HAP-1 (cell line): ENCODE results near the gene SLC25A21.

ENCODE experiments used
- DNase-seq, 2 experiments: peaks; one replicate each; pipeline ENCODE4 v3.0.0-alpha.2; 2016 to 2020; ENCODE audit warnings: low spot score in 2 of 2
- H3K27me3 ChIP-seq: fragments of 250-450 bp; sonication (Bioruptor Pico); 2 replicates; pipeline ENCODE4 v1.5.1; 2020; ENCODE audit warnings: low read depth, mild to moderate bottlenecking, moderate library complexity
- H3K36me3 ChIP-seq: fragments of 250-450 bp; sonication (Bioruptor Pico); replicated peaks from 2 replicates; pipeline ENCODE4 v1.5.1; 2020; ENCODE audit warnings: mild to moderate bottlenecking
- H3K4me1 ChIP-seq: fragments of 250-450 bp; sonication (Bioruptor Pico); 2 replicates; pipeline ENCODE4 v1.5.1; 2020; ENCODE audit warnings: mild to moderate bottlenecking
- H3K4me3 ChIP-seq: fragments of 250-450 bp; sonication (Bioruptor Pico); 2 replicates; pipeline ENCODE4 v1.5.1; 2020; ENCODE audit warnings: mild to moderate bottlenecking, moderate library complexity
- H3K9me3 ChIP-seq: fragments of 250-450 bp; sonication (Bioruptor Pico); 2 replicates; pipeline ENCODE4 v1.5.1; 2020; ENCODE audit warnings: mild to moderate bottlenecking, moderate library complexity
- in situ Hi-C: fragments of 300-500 bp; cut with MboI; formaldehyde crosslinking; loops from 3 replicates; pipeline ENCODE4 v1.14.3; 2020; ENCODE audit warnings: low sequenced_read_pairs, inconsistent platforms, mixed read lengths

SLC25A21 gene

GRCh38 chr14:37145395-37145794 is 27.0 kb downstream of the SLC25A21 start:
- DNase-seq, result no peak
- in situ Hi-C loops, result loop anchor here (25.0 kb wide), 1 partner anchor 508 kb away; no protein-coding TSS in a partner anchor
- Histone ChIP-seq H3K36me3 (no peaks in the 10 kb centered on the region), H3K27me3 (no peaks in the 10 kb centered on the region), H3K9me3 (no peaks in the 10 kb centered on the region), H3K4me1 (no peaks in the 10 kb centered on the region), H3K4me3 (no peak overlapping the region)

DNA sequence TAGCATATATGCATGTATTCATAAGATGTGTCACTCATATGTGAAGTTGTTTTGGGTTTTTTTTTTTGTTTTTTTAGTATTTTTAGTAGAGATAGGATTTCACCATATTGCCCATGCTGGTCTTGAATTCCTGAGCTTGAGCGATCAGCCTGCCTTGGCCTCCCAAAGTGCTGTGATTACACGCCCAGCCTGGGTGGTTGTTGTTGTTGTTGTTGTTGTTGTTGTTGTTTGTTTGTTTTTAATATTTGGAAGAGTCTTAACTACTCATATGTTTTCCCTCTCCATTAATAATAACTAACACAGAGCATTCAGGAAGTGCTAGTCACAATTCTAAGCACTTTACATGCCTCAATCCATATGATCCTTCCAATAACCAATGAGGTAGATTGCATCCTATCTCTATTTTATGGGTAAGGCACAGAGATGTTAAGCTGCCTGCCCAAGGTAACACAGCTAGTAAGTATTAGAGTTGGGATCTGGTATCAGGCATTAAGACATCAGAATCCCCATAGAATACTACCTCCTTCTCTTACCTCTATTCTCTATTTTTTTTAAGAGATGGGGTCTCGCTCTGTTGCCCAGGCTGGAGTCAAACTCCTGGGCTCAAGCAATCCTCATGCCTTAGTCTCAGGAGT is 27.6 kb downstream of the SLC25A21 start:
- H3K4me3 ChIP-seq, result no peak overlapping the region
- no peaks in the 10 kb centered on the region for H3K9me3 ChIP-seq
- 0 out of 2 replicates have a peak, but pooled peaks cover 5% of the 10 kb centered on the region for H3K27me3 ChIP-seq
- in situ Hi-C loops, result loop anchor here (25.0 kb wide), 1 partner anchor 508 kb away; no protein-coding TSS in a partner anchor
- H3K4me1 ChIP-seq, result no peaks in the 10 kb centered on the region
- H3K36me3 ChIP-seq, result no peaks in the 10 kb centered on the region
- DNase-seq, result no peak

DNA sequence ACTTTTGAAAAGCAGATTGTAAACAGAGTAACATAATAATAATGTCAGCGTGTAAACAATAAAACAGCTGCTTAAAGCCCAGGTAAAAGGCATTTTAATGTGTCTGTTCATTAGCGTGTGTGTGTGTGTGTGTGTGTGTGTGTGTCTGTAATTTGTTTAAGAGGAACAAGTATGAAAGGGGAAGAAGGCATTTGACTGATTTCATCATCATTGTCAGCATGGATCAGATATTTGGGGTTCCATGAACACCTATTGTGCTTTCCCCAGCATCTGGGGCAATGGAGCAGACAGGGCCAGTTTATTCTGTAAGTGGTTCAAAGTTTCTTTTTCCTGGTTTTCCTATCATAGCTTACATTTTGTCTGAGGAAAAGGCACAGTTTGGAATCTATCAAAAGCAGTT is 28.9 kb downstream of the SLC25A21 start:
- in situ Hi-C loops, result loop anchor here (25.0 kb wide), 1 partner anchor 506 kb away; no protein-coding TSS in a partner anchor

DNA sequence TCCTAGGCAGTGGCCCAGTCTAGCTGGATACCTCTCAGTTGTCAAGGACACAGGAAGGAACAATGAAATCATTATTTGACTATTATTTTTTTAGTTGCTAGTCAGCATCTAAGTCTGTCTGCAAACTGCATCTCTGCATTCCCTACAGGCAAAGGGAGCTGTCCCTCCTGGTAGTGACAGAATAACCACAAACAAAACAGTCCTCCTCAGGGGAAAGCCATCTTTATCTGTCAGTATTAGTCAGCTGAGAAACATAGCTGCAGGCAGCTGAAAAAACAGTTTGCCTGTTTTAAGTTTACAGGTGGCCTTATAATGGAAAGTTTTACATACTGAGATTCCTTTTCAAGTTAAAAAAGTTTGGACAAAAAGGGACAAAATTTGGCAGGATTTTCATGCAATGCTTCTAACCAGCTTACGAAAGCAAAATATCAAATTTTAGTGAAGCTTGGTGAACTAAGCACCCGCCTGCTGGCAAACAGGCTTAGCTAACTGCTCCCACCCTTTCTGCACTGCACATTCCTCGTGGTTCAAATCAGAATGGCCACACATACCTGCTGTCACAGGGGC is 29.5 kb downstream of the SLC25A21 start:
- Histone ChIP-seq H3K4me3 (no peak overlapping the region), H3K4me1 (no peaks in the 10 kb centered on the region), H3K9me3 (no peaks in the 10 kb centered on the region), H3K27me3 (0 out of 2 replicates have a peak, but pooled peaks cover 7% of the 10 kb centered on the region), H3K36me3 (no peaks in the 10 kb centered on the region)
- no peak for DNase-seq
- in situ Hi-C loops, result loop anchor here (25.0 kb wide), 1 partner anchor 506 kb away; no protein-coding TSS in a partner anchor

More for the DNA sequence above, 28.9 kb downstream of the SLC25A21 start:
- DNase-seq, result no peak
- Histone ChIP-seq H3K36me3 (no peaks in the 10 kb centered on the region), H3K4me3 (no peak overlapping the region), H3K9me3 (no peaks in the 10 kb centered on the region), H3K4me1 (no peaks in the 10 kb centered on the region), H3K27me3 (0 out of 2 replicates have a peak, but pooled peaks cover 7% of the 10 kb centered on the region)

DNA sequence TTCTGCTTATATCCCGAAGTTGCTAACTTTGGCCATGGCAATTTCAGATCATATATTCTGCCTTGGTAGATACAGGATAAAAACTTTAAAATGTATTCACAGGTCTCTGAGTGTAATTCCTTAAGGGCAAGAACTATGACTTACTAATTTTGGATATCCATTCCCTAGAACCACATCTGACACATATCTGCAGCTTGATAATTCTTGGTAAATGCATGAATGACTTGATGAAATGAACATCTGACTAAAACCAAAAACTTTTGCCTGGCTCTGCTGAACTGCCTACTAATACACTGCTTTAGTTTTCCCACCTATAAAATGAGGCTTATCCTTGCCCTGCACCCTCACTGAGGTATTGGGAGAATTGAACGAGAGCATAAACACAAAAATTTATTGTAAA is 32.2 kb downstream of the SLC25A21 start:
- Histone ChIP-seq H3K4me3 (no peak overlapping the region), H3K36me3 (no peaks in the 10 kb centered on the region), H3K27me3 (0 out of 2 replicates have a peak, but pooled peaks cover 7% of the 10 kb centered on the region), H3K4me1 (no peaks in the 10 kb centered on the region), H3K9me3 (no peaks in the 10 kb centered on the region)
- no peak for DNase-seq
- in situ Hi-C loops, result loop anchor here (25.0 kb wide), 1 partner anchor 503 kb away; no protein-coding TSS in a partner anchor

DNA sequence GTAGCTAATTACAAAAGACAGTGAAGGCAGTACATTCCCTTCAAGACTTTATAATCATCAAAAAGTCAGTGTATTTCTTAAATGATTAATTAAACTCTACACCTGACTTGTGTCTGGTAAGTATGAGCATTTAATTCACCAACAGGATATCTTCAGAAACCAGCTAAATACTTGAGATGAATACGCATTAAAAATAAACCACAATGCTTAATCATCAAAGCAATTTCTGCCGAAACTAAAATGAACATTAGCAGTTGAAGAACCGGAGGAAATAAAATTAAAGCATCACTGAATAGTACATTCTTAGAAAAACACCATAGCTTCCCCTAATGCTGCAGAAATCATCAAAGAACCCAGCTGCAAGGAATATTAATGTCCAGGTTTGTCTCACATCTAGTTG is 32.7 kb downstream of the SLC25A21 start:
- no peaks in the 10 kb centered on the region for H3K4me1 ChIP-seq
- in situ Hi-C loops, result loop anchor here (25.0 kb wide), 1 partner anchor 502 kb away; no protein-coding TSS in a partner anchor

DNA sequence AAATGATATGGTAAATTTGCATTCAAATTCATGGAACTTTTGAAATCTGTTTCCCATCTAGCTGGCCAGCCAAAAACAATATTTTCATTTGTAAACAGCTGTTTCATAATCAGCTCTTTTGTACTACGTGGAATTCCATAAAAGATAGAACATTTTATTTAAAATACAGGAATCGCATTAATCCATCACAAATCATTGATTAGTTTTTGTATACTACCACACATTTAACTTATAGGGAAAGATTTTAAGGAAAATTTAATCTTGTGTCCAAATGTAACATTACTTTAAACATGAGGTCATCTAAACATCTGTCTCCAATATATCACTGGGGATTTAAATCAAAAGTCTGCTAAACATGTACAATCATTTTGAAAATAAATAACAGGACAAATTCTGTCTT is 33.5 kb downstream of the SLC25A21 start:
- no peak for DNase-seq
- no peaks in the 10 kb centered on the region for H3K36me3 ChIP-seq
- no peaks in the 10 kb centered on the region for H3K9me3 ChIP-seq
- in situ Hi-C loops, result loop anchor here (25.0 kb wide), 1 partner anchor 502 kb away; no protein-coding TSS in a partner anchor
- H3K27me3 ChIP-seq, result 0 out of 2 replicates have a peak, but pooled peaks cover 7% of the 10 kb centered on the region
- H3K4me3 ChIP-seq, result no peak overlapping the region
- H3K4me1 ChIP-seq, result no peaks in the 10 kb centered on the region

More for the DNA sequence above, 32.7 kb downstream of the SLC25A21 start:
- Histone ChIP-seq H3K4me3 (no peak overlapping the region), H3K27me3 (0 out of 2 replicates have a peak, but pooled peaks cover 7% of the 10 kb centered on the region), H3K9me3 (no peaks in the 10 kb centered on the region), H3K36me3 (no peaks in the 10 kb centered on the region)
- no peak for DNase-seq

- H3K27me3 ChIP-seq, result no peaks in the 10 kb centered on the region
- no peak for DNase-seq
- in situ Hi-C loops, result loop anchor here (25.0 kb wide), 1 partner anchor 496 kb away; no protein-coding TSS in a partner anchor
- no peaks in the 10 kb centered on the region for H3K36me3 ChIP-seq
- H3K9me3 ChIP-seq, result no peaks in the 10 kb centered on the region
- H3K4me1 ChIP-seq, result no peaks in the 10 kb centered on the region
- H3K4me3 ChIP-seq, result no peak overlapping the region
Measured at GRCh38 chr14:37133284-37133913, 39.0 kb downstream of the SLC25A21 start.

DNA sequence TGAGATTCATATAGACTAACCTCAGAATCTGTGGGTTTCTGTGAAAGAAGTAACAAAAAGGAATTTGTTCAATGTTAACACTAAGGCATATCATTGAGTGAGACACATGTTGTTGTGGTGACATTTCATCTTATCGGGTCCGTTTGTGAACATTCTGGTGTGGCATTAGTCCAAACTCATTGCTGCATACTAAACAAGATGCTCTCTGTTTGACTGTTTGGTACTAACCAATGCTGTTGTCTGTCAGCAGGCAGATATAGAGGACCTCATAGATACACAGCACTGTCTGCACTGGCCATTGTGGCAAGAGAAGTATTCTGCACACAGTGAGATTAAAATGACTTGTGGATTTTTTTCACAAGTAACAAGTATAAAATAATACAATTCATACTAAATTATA is 41.2 kb downstream of the SLC25A21 start:
- no peaks in the 10 kb centered on the region for H3K27me3 ChIP-seq
- H3K9me3 ChIP-seq, result no peaks in the 10 kb centered on the region
- no peaks in the 10 kb centered on the region for H3K4me1 ChIP-seq
- in situ Hi-C loops, result loop anchor here (25.0 kb wide), 1 partner anchor 494 kb away; no protein-coding TSS in a partner anchor
- H3K36me3 ChIP-seq, result no peaks in the 10 kb centered on the region
- no peak overlapping the region for H3K4me3 ChIP-seq
- no peak for DNase-seq

DNA sequence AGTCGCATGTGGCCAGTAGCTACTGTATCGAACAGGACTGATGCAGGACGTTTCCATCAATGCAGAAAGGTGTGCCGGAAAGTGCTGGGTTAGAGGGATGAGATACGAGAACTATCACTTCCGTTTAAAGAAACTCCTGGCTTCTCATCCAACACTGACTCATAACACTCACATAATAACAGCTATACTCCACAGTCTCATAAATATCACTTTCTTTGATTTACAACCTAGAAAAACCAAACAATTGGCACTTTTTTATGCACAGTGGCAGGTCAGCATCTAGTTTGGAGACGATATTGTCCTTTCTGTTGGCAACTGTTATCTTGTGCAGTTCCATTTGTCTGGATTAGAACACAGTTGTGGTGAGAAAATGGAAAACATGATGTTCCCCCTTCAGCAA is 43.4 kb downstream of the SLC25A21 start:
- Histone ChIP-seq H3K4me1 (no peaks in the 10 kb centered on the region), H3K36me3 (no peaks in the 10 kb centered on the region), H3K9me3 (no peaks in the 10 kb centered on the region), H3K27me3 (no peaks in the 10 kb centered on the region), H3K4me3 (no peak overlapping the region)
- in situ Hi-C loops, result loop anchor here (25.0 kb wide), 1 partner anchor 492 kb away; no protein-coding TSS in a partner anchor
- DNase-seq, result no peak

DNA sequence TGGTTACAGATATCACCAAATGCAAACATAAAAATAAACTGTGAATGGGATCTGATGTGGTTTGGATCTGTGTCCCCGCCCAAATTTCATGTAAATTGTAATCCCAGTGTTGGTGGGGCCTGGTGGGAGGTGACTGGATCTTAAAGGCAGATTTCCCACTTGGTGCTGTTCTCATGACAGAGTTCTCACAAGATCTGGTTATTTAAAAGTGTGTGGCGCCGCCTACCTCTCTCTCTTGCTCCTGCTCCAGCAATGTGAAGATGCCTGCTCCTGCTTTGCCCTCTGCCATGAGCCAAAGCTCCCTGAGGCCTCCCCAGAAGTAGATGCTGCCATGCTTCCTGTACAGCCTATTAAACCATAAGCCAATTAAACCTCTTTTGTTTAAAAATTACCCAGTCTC is 47.8 kb downstream of the SLC25A21 start:
- no peak for DNase-seq
- H3K4me1 ChIP-seq, result no peaks in the 10 kb centered on the region
- in situ Hi-C loops, result loop anchor here (25.0 kb wide), 1 partner anchor 487 kb away; no protein-coding TSS in a partner anchor

GRCh38 chr14:37122919-37123639 is 49.3 kb downstream of the SLC25A21 start:
- H3K9me3 ChIP-seq, result no peaks in the 10 kb centered on the region
- no peaks in the 10 kb centered on the region for H3K27me3 ChIP-seq
- no peaks in the 10 kb centered on the region for H3K36me3 ChIP-seq
- no peak overlapping the region for H3K4me3 ChIP-seq
- in situ Hi-C loops, result no loop called here
- H3K4me1 ChIP-seq, result no peaks in the 10 kb centered on the region
- no peak for DNase-seq

More for the DNA sequence above, 47.8 kb downstream of the SLC25A21 start:
- Histone ChIP-seq H3K4me3 (no peak overlapping the region), H3K9me3 (no peaks in the 10 kb centered on the region), H3K27me3 (no peaks in the 10 kb centered on the region), H3K36me3 (no peaks in the 10 kb centered on the region)

- no peaks in the 10 kb centered on the region for H3K4me1 ChIP-seq
- DNase-seq, result no peak
- no peaks in the 10 kb centered on the region for H3K9me3 ChIP-seq
- no peaks in the 10 kb centered on the region for H3K36me3 ChIP-seq
- in situ Hi-C loops, result no loop called here
- no peaks in the 10 kb centered on the region for H3K27me3 ChIP-seq
- no peak overlapping the region for H3K4me3 ChIP-seq
Measured at GRCh38 chr14:37122288-37122687, 50.1 kb downstream of the SLC25A21 start.
